C4-2B (cell line): ENCODE results near the gene PRKCH.
"Not testable (repeated sequence)": the region's sequence is repeated elsewhere in the genome, so short reads cannot be mapped to it uniquely, and the experiment has no call there.

Experiments
- H3K27ac ChIP-seq: fragments of 450-650 bp; 2 replicates; pipeline ENCODE4 v1.5.1; 2017
- CTCF ChIP-seq: fragments of 450-650 bp; conservative IDR thresholded peaks from 2 replicates; pipeline ENCODE4 v1.5.1; 2017; ENCODE audit warnings: mild to moderate bottlenecking
- ZFX ChIP-seq: fragments of 450-650 bp; IDR thresholded peaks from 2 replicates; pipeline ENCODE4 v1.6.1; 2017

PRKCH gene

GRCh38 chr14:61300754-61301153 lies 20.6 kb upstream of the PRKCH start:
- TF ChIP-seq ZFX (no peak), CTCF (no peak)
- no peak overlapping the region for H3K27ac ChIP-seq

- no peak for TF ChIP-seq ZFX
- no peak for TF ChIP-seq CTCF
- H3K27ac ChIP-seq = no peak overlapping the region
These were observed 16.7 kb upstream of the PRKCH start for GRCh38 chr14:61304688-61305087.

- no peak for TF ChIP-seq ZFX
- TF ChIP-seq CTCF = no peak
- H3K27ac ChIP-seq = no peak overlapping the region
These were observed 13.2 kb upstream of the PRKCH start for GRCh38 chr14:61308198-61308597.

GRCh38 chr14:61308701-61309100 lies 12.7 kb upstream of the PRKCH start:
- H3K27ac ChIP-seq = not testable (repeated sequence)

GRCh38 chr14:61315313-61315712 lies 6.1 kb upstream of the PRKCH start:
- H3K27ac ChIP-seq = no peak overlapping the region
- TF ChIP-seq ZFX (no peak), CTCF (no peak)

- H3K27ac ChIP-seq = no peak overlapping the region
- TF ChIP-seq ZFX (no peak), CTCF (no peak)
These were observed 2.3 kb upstream of the PRKCH start for GRCh38 chr14:61319086-61319485.

GRCh38 chr14:61319706-61320105 lies 1.7 kb upstream of the PRKCH start:
- 0 out of 2 replicates have a peak overlapping the region, but pooled peaks have one; percentile 80 for H3K27ac ChIP-seq
- TF ChIP-seq ZFX = no peak
- TF ChIP-seq CTCF = no peak

GRCh38 chr14:61320170-61320569 lies 1.2 kb upstream of the PRKCH start:
- peak overlapping the region; percentile 80 for H3K27ac ChIP-seq

- peak overlapping the region; percentile 80 for H3K27ac ChIP-seq
- TF ChIP-seq CTCF (no peak), ZFX (no peak)
These were observed 484 bp upstream of the PRKCH start for GRCh38 chr14:61320806-61321384.
